ENCODE results near the gene LRP2BP. TPM values are rescaled to one million over a fixed set of nuclear protein-coding genes. Genes with fewer than 3 reads are reported as not detected.
A peak's percentile ranks its signal among the peaks of the same experiment; 100 is the strongest.

Gene LRP2BP
- total and polyA plus RNA-seq, 2 of the 13 experiments (the other 11 are each of a cell fraction or from before 2014, with no cell fraction given), result 0.22 to 0.29 TPM

GRCh38 chr4:185358959-185359358 lies 36.8 kb downstream of the LRP2BP start (continued):
- TF ChIP-seq HNF4A (CRISPR knock-in tag; IDR thresholded peaks at IDR 0.05) (0 out of 2 replicates have a peak, but pooled peaks have one; percentile 17), ZNF207 (IDR thresholded peaks at IDR 0.05; ENCODE audit: borderline replicate concordance) (no peak), ZNF446 (CRISPR knock-in tag; IDR thresholded peaks at IDR 0.05) (no peak), U2AF2 (IDR thresholded peaks at IDR 0.05; ENCODE audit: low read depth, low read length) (no peak), SOX6 (IDR thresholded peaks at IDR 0.05) (no peak), SOX6 (CRISPR knock-in tag; IDR thresholded peaks at IDR 0.05) (0 out of 2 replicates have a peak, but pooled peaks have one; percentile 9), ZSCAN12 (CRISPR knock-in tag; IDR thresholded peaks at IDR 0.05) (no peak), ETV5 (CRISPR knock-in tag; IDR thresholded peaks at IDR 0.05; ENCODE audit: borderline replicate concordance) (no peak)
- TF ChIP-seq, protein P1, sequence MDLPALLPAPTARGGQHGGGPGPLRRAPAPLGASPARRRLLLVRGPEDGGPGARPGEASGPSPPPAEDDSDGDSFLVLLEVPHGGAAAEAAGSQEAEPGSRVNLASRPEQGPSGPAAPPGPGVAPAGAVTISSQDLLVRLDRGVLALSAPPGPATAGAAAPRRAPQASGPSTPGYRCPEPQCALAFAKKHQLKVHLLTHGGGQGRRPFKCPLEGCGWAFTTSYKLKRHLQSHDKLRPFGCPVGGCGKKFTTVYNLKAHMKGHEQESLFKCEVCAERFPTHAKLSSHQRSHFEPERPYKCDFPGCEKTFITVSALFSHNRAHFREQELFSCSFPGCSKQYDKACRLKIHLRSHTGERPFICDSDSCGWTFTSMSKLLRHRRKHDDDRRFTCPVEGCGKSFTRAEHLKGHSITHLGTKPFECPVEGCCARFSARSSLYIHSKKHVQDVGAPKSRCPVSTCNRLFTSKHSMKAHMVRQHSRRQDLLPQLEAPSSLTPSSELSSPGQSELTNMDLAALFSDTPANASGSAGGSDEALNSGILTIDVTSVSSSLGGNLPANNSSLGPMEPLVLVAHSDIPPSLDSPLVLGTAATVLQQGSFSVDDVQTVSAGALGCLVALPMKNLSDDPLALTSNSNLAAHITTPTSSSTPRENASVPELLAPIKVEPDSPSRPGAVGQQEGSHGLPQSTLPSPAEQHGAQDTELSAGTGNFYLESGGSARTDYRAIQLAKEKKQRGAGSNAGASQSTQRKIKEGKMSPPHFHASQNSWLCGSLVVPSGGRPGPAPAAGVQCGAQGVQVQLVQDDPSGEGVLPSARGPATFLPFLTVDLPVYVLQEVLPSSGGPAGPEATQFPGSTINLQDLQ (CRISPR knock-in tag; IDR thresholded peaks at IDR 0.05), result no peak
- TF ChIP-seq, protein P2, sequence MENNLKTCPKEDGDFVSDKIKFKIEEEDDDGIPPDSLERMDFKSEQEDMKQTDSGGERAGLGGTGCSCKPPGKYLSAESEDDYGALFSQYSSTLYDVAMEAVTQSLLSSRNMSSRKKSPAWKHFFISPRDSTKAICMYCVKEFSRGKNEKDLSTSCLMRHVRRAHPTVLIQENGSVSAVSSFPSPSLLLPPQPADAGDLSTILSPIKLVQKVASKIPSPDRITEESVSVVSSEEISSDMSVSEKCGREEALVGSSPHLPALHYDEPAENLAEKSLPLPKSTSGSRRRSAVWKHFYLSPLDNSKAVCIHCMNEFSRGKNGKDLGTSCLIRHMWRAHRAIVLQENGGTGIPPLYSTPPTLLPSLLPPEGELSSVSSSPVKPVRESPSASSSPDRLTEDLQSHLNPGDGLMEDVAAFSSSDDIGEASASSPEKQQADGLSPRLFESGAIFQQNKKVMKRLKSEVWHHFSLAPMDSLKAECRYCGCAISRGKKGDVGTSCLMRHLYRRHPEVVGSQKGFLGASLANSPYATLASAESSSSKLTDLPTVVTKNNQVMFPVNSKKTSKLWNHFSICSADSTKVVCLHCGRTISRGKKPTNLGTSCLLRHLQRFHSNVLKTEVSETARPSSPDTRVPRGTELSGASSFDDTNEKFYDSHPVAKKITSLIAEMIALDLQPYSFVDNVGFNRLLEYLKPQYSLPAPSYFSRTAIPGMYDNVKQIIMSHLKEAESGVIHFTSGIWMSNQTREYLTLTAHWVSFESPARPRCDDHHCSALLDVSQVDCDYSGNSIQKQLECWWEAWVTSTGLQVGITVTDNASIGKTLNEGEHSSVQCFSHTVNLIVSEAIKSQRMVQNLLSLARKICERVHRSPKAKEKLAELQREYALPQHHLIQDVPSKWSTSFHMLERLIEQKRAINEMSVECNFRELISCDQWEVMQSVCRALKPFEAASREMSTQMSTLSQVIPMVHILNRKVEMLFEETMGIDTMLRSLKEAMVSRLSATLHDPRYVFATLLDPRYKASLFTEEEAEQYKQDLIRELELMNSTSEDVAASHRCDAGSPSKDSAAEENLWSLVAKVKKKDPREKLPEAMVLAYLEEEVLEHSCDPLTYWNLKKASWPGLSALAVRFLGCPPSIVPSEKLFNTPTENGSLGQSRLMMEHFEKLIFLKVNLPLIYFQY (CRISPR knock-in tag; IDR thresholded peaks at IDR 0.05; ENCODE audit: borderline replicate concordance), result no peak

Data from HepG2 (cell line).